ENCODE data around the gene CDO1. TPM values are rescaled to one million over a fixed set of nuclear protein-coding genes. Genes with fewer than 3 reads are reported as not detected.
"Not testable (repeated sequence)": the region's sequence is repeated elsewhere in the genome, so short reads cannot be mapped to it uniquely, and the experiment has no call there.

CDO1 gene
- total RNA-seq, 1 donor from 2014 or later, result 3.6 TPM

GRCh38 chr5:115831163-115831768 lies 14.8 kb upstream of the CDO1 start:
- peak in 1 of 2 donors; percentile 47 for DNase-seq (ENCODE audit: low read depth in 2 of 2)

- no peak for DNase-seq (ENCODE audit: low read depth in 2 of 2)
These were observed 13.5 kb upstream of the CDO1 start for GRCh38 chr5:115829913-115830312.

- DNase-seq (ENCODE audit: low read depth in 2 of 2), result no peak
These were observed 9.5 kb upstream of the CDO1 start for GRCh38 chr5:115825948-115826347.

- DNase-seq (ENCODE audit: low read depth in 2 of 2), result not testable (repeated sequence)
These were observed 8.5 kb upstream of the CDO1 start for GRCh38 chr5:115824983-115825382.

- DNase-seq (ENCODE audit: low read depth in 2 of 2), result no peak
These were observed 4.4 kb upstream of the CDO1 start for GRCh38 chr5:115820846-115821245.

- DNase-seq (ENCODE audit: low read depth in 2 of 2), result no peak
These were observed 2.4 kb upstream of the CDO1 start for GRCh38 chr5:115818821-115819220.

GRCh38 chr5:115817386-115817785 lies 927 bp upstream of the CDO1 start:
- DNase-seq (ENCODE audit: low read depth in 2 of 2), result no peak

GRCh38 chr5:115815693-115816225 lies 700 bp downstream of the CDO1 start:
- no peak for DNase-seq (ENCODE audit: low read depth in 2 of 2)

- no peak for DNase-seq (ENCODE audit: low read depth in 2 of 2)
These were observed 1.3 kb downstream of the CDO1 start for GRCh38 chr5:115815006-115815692.

GRCh38 chr5:115813719-115814118 lies 2.7 kb downstream of the CDO1 start:
- no peak for DNase-seq (ENCODE audit: low read depth in 2 of 2)

- no peak for DNase-seq (ENCODE audit: low read depth in 2 of 2)
These were observed 4.1 kb downstream of the CDO1 start for GRCh38 chr5:115812372-115812771.

GRCh38 chr5:115811406-115811805 lies 5.1 kb downstream of the CDO1 start:
- DNase-seq (ENCODE audit: low read depth in 2 of 2), result no peak

GRCh38 chr5:115810761-115811160 lies 5.7 kb downstream of the CDO1 start:
- peak in 1 of 2 donors; percentile 2 for DNase-seq (ENCODE audit: low read depth in 2 of 2)

- DNase-seq (ENCODE audit: low read depth in 2 of 2), result peak in 1 of 2 donors; percentile 38
These were observed 6.5 kb downstream of the CDO1 start for GRCh38 chr5:115809946-115810345.

GRCh38 chr5:115808066-115808465 lies 8.4 kb downstream of the CDO1 start:
- not testable (repeated sequence) for DNase-seq (ENCODE audit: low read depth in 2 of 2)

- DNase-seq (ENCODE audit: low read depth in 2 of 2), result no peak
These were observed 8.8 kb downstream of the CDO1 start for GRCh38 chr5:115807654-115808052.

GRCh38 chr5:115806986-115807653 lies 9.3 kb downstream of the CDO1 start:
- no peak for DNase-seq (ENCODE audit: low read depth in 2 of 2)

- no peak for DNase-seq (ENCODE audit: low read depth in 2 of 2)
These were observed 14.5 kb downstream of the CDO1 start for GRCh38 chr5:115801984-115802383.

- no peak for DNase-seq (ENCODE audit: low read depth in 2 of 2)
These were observed 15.3 kb downstream of the CDO1 start for GRCh38 chr5:115801152-115801551.

GRCh38 chr5:115800108-115800507 lies 16.4 kb downstream of the CDO1 start:
- no peak for DNase-seq (ENCODE audit: low read depth in 2 of 2)

GRCh38 chr5:115798252-115798651 lies 18.2 kb downstream of the CDO1 start:
- no peak for DNase-seq (ENCODE audit: low read depth in 2 of 2)

GRCh38 chr5:115796656-115797055 lies 19.8 kb downstream of the CDO1 start:
- DNase-seq (ENCODE audit: low read depth in 2 of 2), result no peak

- DNase-seq (ENCODE audit: low read depth in 2 of 2), result no peak
These were observed 20.8 kb downstream of the CDO1 start for GRCh38 chr5:115795700-115796099.
